ENCODE measurements around the gene P2RY6.

DNA sequence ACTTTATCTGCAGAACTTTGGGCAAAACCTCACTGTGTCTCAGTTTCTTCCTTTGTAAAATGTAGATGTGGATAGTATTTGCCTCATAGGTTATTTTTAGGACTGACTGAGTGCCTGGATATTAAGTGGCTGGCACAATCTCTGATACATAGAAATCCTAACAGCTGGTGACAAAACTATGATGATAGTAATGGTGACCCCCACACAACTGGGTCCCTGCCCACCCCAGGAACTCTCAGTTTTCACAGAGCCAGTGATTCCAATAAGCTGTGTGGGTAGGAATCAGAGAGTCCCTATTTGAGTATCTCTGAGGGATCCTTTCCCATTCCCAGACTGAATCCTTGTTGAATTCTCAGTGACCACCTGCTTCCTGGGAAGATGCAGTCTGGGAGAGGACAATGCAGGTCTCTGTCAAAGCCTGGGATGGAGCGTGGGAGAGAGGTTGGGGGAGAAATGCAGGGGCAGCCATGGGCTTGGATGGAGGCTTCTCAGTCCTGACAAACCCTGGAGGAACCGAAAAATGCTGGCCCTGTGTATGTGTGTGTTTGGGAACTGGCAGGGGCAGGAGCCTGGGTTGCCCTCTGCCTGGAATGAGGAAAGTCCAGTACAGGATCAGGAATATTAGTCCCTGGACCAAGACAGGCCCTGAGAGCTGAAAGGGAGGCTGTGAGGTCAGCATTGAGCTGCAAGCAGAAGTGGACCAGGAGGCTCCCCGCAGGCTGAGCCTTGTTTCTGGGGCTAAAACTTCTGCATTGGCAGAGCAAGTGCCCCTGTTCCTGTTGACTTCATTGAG, 6.1 kb upstream of the P2RY6 start:
- TF ChIP-seq ZNF384 (IDR thresholded peaks at IDR 0.05), result no peak
- TF ChIP-seq FOXK2 (IDR thresholded peaks at IDR 0.05), result no peak
- TF ChIP-seq L3MBTL2 (conservative IDR thresholded peaks at IDR 0.05), result no peak
- no peak for TF ChIP-seq SP1 (IDR thresholded peaks at IDR 0.05)
- TF ChIP-seq ARNT (IDR thresholded peaks at IDR 0.05), result no peak
- TF ChIP-seq BHLHE40 (IDR thresholded peaks at IDR 0.05; ENCODE audit: borderline replicate concordance), result no peak
- TF ChIP-seq TARDBP (IDR thresholded peaks at IDR 0.05), result no peak
- no peak for TF ChIP-seq LEF1 (IDR thresholded peaks at IDR 0.05; ENCODE audit: borderline replicate concordance)
- no peak for TF ChIP-seq SUZ12 (IDR thresholded peaks at IDR 0.05)
- no peak for TF ChIP-seq FOXM1 (IDR thresholded peaks at IDR 0.05; ENCODE audit: borderline replicate concordance)
- TF ChIP-seq HDGF (IDR thresholded peaks at IDR 0.05; ENCODE audit: borderline replicate concordance), result no peak

All from HEK293T (cell line).